H9 (cell line): Measurements from ENCODE around the gene CDH4. TPM values are rescaled to one million over a fixed set of nuclear protein-coding genes. Genes with fewer than 3 reads are reported as not detected.

Experiments used
- DNase-seq: peaks from one replicate; pipeline ENCODE4 v3.0.0-alpha.2; 2017
- H2AFZ ChIP-seq: one replicate; pipeline ENCODE4 v1.6.1; 2013; ENCODE audit warnings: mild to moderate bottlenecking, low read length, control low read depth, moderate library complexity
- H2AK5ac ChIP-seq: 2 replicates; pipeline ENCODE4 v1.6.1; 2013; ENCODE audit warnings: low read length, control low read depth, mixed read lengths; ENCODE audit not compliant: insufficient read length
- H2BK120ac ChIP-seq: one replicate; pipeline ENCODE4 v1.6.1; 2013; ENCODE audit warnings: low read depth, mild to moderate bottlenecking, low read length, control low read depth, inconsistent platforms; ENCODE audit not compliant: poor library complexity, severe bottlenecking
- H2BK12ac ChIP-seq: 2 replicates; pipeline ENCODE4 v1.6.1; 2013; ENCODE audit warnings: low read length, control low read depth, mixed read lengths, low read depth; ENCODE audit not compliant: insufficient read length
- H2BK15ac ChIP-seq: 2 replicates; pipeline ENCODE4 v1.6.1; 2013; ENCODE audit warnings: low read depth, low read length, control low read depth
- H2BK20ac ChIP-seq: one replicate; pipeline ENCODE4 v1.6.1; 2013; ENCODE audit warnings: low read depth, mild to moderate bottlenecking, low read length, control low read depth, inconsistent platforms; ENCODE audit not compliant: poor library complexity, severe bottlenecking
- H2BK5ac ChIP-seq: 2 replicates; pipeline ENCODE4 v1.6.1; 2013; ENCODE audit warnings: low read length, control low read depth, mixed read lengths; ENCODE audit not compliant: insufficient read length
- H3K14ac ChIP-seq: 2 replicates; pipeline ENCODE4 v1.6.1; 2013; ENCODE audit warnings: low read length, control low read depth; ENCODE audit not compliant: insufficient read depth
- H3K18ac ChIP-seq: 2 replicates; pipeline ENCODE4 v1.6.1; 2013; ENCODE audit warnings: low read depth, mild to moderate bottlenecking, mixed read lengths, low read length, control low read depth; ENCODE audit not compliant: insufficient read length
- H3K23ac ChIP-seq: 2 replicates; pipeline ENCODE4 v1.6.1; 2013; ENCODE audit warnings: low read length, control low read depth, mixed read lengths, low read depth; ENCODE audit not compliant: insufficient read length
- H3K23me2 ChIP-seq: 2 replicates; pipeline ENCODE4 v1.6.1; 2013; ENCODE audit warnings: low read depth, mild to moderate bottlenecking, mixed read lengths, low read length, control low read depth; ENCODE audit not compliant: insufficient read length, poor library complexity, severe bottlenecking
- H3K27ac ChIP-seq: 2 replicates; pipeline ENCODE4 v1.5.1; 2013; ENCODE audit warnings: low read length, control low read depth, mixed read lengths, low read depth; ENCODE audit not compliant: insufficient read length
- H3K27me3 ChIP-seq: 2 replicates; pipeline ENCODE4 v1.6.1; 2013; ENCODE audit warnings: low read length, control low read depth, inconsistent platforms; ENCODE audit not compliant: insufficient read depth
- H3K4ac ChIP-seq: 2 replicates; pipeline ENCODE4 v1.6.1; 2013; ENCODE audit warnings: low read depth, mild to moderate bottlenecking, control low read depth, inconsistent platforms, low read length, moderate library complexity
- H3K4me1 ChIP-seq: 2 replicates; pipeline ENCODE4 v1.6.1; 2013; ENCODE audit warnings: low read length, control low read depth, inconsistent platforms; ENCODE audit not compliant: insufficient read depth
- H3K4me2 ChIP-seq: 2 replicates; pipeline ENCODE4 v1.6.1; 2013; ENCODE audit warnings: low read length, control low read depth, mixed read lengths; ENCODE audit not compliant: insufficient read length, insufficient read depth
- H3K56ac ChIP-seq: 2 replicates; pipeline ENCODE4 v1.6.1; 2013; ENCODE audit warnings: low read depth, mild to moderate bottlenecking, mixed read lengths, low read length, control low read depth; ENCODE audit not compliant: insufficient read length
- H3K79me1 ChIP-seq: 2 replicates; pipeline ENCODE4 v1.6.1; 2013; ENCODE audit warnings: low read depth, mild to moderate bottlenecking, moderate library complexity, low read length, control low read depth, inconsistent platforms; ENCODE audit not compliant: insufficient read depth, poor library complexity, severe bottlenecking
- H3K79me2 ChIP-seq: 2 replicates; pipeline ENCODE4 v1.6.1; 2013; ENCODE audit warnings: low read length, control low read depth, inconsistent platforms; ENCODE audit not compliant: insufficient read depth
- H3K9ac ChIP-seq: 2 replicates; pipeline ENCODE4 v1.6.1; 2013; ENCODE audit warnings: low read length, control low read depth, mixed read lengths; ENCODE audit not compliant: insufficient read length; ENCODE audit errors: extremely low read depth
- H3K9me3 ChIP-seq: one replicate; pipeline ENCODE4 v1.6.1; 2013; ENCODE audit warnings: low read depth, low read length, inconsistent platforms; ENCODE audit not compliant: control insufficient read depth
- H3T11ph ChIP-seq: one replicate; pipeline ENCODE4 v1.6.1; 2013; ENCODE audit warnings: mild to moderate bottlenecking, low read length, control low read depth, inconsistent platforms
- H4K20me1 ChIP-seq: one replicate; pipeline ENCODE4 v1.6.1; 2013; ENCODE audit not compliant: control insufficient read depth, insufficient read length, insufficient read depth
- H4K5ac ChIP-seq: 2 replicates; pipeline ENCODE4 v1.6.1; 2013; ENCODE audit warnings: low read depth, mild to moderate bottlenecking, mixed read lengths, low read length, control low read depth; ENCODE audit not compliant: insufficient read length
- H4K8ac ChIP-seq: replicated peaks from 2 replicates; pipeline ENCODE4 v1.6.1; 2013; ENCODE audit warnings: low read length, control low read depth, mixed read lengths, low read depth; ENCODE audit not compliant: insufficient read length
- H4K91ac ChIP-seq: 2 replicates; pipeline ENCODE4 v1.6.1; 2013; ENCODE audit warnings: low read depth, mild to moderate bottlenecking, moderate library complexity, mixed read lengths, low read length, control low read depth; ENCODE audit not compliant: insufficient read length
- H3K27ac Mint-ChIP-seq, 3 experiments: 2 replicates in 2 of 3; 3 replicates in 1 of 3; pipeline ENCODE4 v1.8.0; 2020 to 2021; ENCODE audit warnings: mixed read lengths in 3 of 3, mild to moderate bottlenecking in 1 of 3, moderate library complexity in 1 of 3
- H3K27me3 Mint-ChIP-seq: 2 replicates; pipeline ENCODE4 v1.8.0; 2021; ENCODE audit warnings: low read depth, mild to moderate bottlenecking, moderate library complexity, mixed read lengths
- H3K36me3 Mint-ChIP-seq, 3 experiments: 2 replicates in 2 of 3; 3 replicates in 1 of 3; pipeline ENCODE4 v1.8.0; 2020 to 2021; ENCODE audit warnings: low read depth in 3 of 3, mixed read lengths in 3 of 3; ENCODE audit not compliant: insufficient read depth in 1 of 3
- H3K4me1 Mint-ChIP-seq, 2 experiments: 2 replicates each; pipeline ENCODE4 v1.8.0; 2020; ENCODE audit warnings: mixed read lengths in 2 of 2
- H3K4me3 Mint-ChIP-seq, 2 experiments: 2 replicates in 1 of 2; 3 replicates in 1 of 2; pipeline ENCODE4 v1.8.0; 2020 to 2021; ENCODE audit warnings: mild to moderate bottlenecking in 2 of 2, mixed read lengths in 2 of 2, moderate library complexity in 1 of 2
- H3K9me3 Mint-ChIP-seq, 2 experiments: 2 replicates in 1 of 2; 3 replicates in 1 of 2; pipeline ENCODE4 v1.8.0; 2020; ENCODE audit warnings: mild to moderate bottlenecking in 2 of 2, mixed read lengths in 2 of 2, moderate library complexity in 1 of 2
- WGBS: extraction: QIAGEN DNeasy Blood & Tissue Kit; methylation state at CpG from one replicate; pipeline ENCODE4 v1.1.7; 2013; ENCODE audit warnings: missing lambda C conversion rate, low lambda C conversion rate, mixed read lengths; ENCODE audit not compliant: insufficient read length; ENCODE audit errors: extremely low coverage; 5-methylcytosine and 5-hydroxymethylcytosine counted together
- total RNA-seq: library from RNA; stranded (reverse); gene quantifications from 2 replicates; pipeline ENCODE4 v1.2.1, GENCODE V29; 2021
- TF ChIP-seq, protein P1 (sequence below): fragments of 200-600 bp; sonication (generic); conservative IDR thresholded peaks from 3 replicates; pipeline ENCODE4 v1.8.0; 2021; ENCODE audit warnings: antibody characterized with exemption, mild to moderate bottlenecking

CDH4 gene
- total RNA-seq, 1 experiment from 2014 or later = 3.0 TPM

DNA sequence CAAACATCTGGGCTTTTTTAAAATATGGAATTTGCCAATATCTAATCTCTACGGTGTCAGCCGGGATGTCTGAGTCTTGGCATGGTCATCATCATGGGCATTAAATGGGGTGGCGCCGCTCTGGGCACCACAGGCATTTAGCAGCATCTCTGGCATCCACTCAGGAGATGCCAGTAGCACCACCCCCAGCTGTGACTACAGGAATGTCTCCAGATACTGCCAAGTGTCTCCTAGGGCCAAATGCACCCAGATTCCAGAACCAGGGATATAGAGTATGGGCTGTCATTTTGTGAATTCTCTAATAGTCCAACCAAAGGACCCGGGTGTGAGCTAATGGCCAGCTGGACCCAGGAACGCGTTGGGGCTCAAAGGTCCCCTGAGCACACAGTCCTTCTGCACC is 452.6 kb downstream of the CDH4 start:
- TF ChIP-seq, protein P1, sequence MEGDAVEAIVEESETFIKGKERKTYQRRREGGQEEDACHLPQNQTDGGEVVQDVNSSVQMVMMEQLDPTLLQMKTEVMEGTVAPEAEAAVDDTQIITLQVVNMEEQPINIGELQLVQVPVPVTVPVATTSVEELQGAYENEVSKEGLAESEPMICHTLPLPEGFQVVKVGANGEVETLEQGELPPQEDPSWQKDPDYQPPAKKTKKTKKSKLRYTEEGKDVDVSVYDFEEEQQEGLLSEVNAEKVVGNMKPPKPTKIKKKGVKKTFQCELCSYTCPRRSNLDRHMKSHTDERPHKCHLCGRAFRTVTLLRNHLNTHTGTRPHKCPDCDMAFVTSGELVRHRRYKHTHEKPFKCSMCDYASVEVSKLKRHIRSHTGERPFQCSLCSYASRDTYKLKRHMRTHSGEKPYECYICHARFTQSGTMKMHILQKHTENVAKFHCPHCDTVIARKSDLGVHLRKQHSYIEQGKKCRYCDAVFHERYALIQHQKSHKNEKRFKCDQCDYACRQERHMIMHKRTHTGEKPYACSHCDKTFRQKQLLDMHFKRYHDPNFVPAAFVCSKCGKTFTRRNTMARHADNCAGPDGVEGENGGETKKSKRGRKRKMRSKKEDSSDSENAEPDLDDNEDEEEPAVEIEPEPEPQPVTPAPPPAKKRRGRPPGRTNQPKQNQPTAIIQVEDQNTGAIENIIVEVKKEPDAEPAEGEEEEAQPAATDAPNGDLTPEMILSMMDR = no peak
- Mint-ChIP-seq H3K27me3 (peaks cover 60% of the 10 kb centered on the region), H3K4me1 (no peaks in the 10 kb centered on the region), H3K27ac (no peak overlapping the region; a peak in 1 of 7 replicates), H3K4me3 (no peak overlapping the region), H3K36me3 (no peaks in the 10 kb centered on the region; a peak in 1 of 7 replicates), H3K9me3 (peaks cover 0 to 4% of the 10 kb centered on the region in 2 experiments; a peak in 1 of 5 replicates)
- no peak overlapping the region for H3T11ph ChIP-seq
- H3K27ac ChIP-seq = no peak overlapping the region
- no peak overlapping the region for H2AK5ac ChIP-seq
- no peak overlapping the region for H2BK15ac ChIP-seq
- no peak overlapping the region for H3K23ac ChIP-seq
- H3K9ac ChIP-seq = no peak overlapping the region
- no peaks in the 10 kb centered on the region for H3K79me1 ChIP-seq
- no peak overlapping the region for H3K4ac ChIP-seq
- H3K56ac ChIP-seq = no peak overlapping the region
- H4K8ac ChIP-seq = no peak overlapping the region
- H4K91ac ChIP-seq = no peak overlapping the region
- no peak for DNase-seq
- no peak overlapping the region for H3K18ac ChIP-seq
- H3K14ac ChIP-seq = no peak overlapping the region
- H4K5ac ChIP-seq = no peak overlapping the region
- no peak overlapping the region for H2BK120ac ChIP-seq
- no CpG with 5 or more reads among the region's 7 CpGs for WGBS
- H2BK12ac ChIP-seq = no peak overlapping the region
- no peak overlapping the region for H2AFZ ChIP-seq
- H3K4me2 ChIP-seq = no peak overlapping the region
- no peaks in the 10 kb centered on the region for H3K23me2 ChIP-seq
- no peaks in the 10 kb centered on the region for H3K4me1 ChIP-seq
- no peaks in the 10 kb centered on the region for H4K20me1 ChIP-seq
- no peak overlapping the region for H2BK20ac ChIP-seq
- no peaks in the 10 kb centered on the region for H3K79me2 ChIP-seq
- no peak overlapping the region for H2BK5ac ChIP-seq
- H3K27me3 ChIP-seq = no peaks in the 10 kb centered on the region; the same call in 1 of the 2 replicates
- H3K9me3 ChIP-seq = no peaks in the 10 kb centered on the region
